ENCODE data around the gene ARPC4. TPM values are rescaled to one million over a fixed set of nuclear protein-coding genes. Genes with fewer than 3 reads are reported as not detected.
"Not testable (repeated sequence)": the region's sequence is repeated elsewhere in the genome, so short reads cannot be mapped to it uniquely, and the experiment has no call there.

ARPC4 gene
- total and polyA plus RNA-seq, 5 donors from 2014 or later = 203 to 384 (median 305) TPM

DNA sequence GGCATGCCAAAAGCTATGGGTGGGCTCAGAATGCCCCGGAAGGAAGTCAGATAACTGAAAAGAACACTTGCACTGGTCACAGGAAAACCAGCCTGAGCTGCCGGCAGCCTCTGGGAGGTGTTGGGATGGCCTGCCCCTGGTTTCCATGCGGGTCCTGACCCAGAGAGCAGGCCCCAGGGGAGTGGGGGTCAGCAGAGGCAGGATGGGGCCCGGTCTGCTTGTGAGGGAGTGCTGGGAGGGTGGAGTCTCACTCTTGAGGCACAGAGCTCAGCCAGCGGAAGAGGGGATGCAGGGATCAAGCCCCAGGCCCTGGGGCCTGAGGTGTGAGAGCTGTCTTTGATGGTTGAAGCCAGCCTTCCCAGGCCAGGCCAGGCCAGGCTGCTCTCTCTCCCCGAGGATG, 53.3 kb downstream of the ARPC4 start:
- Mint-ChIP-seq H3K4me3 (peak overlapping the region in 2 of 4 donors; percentile 19 to 63), H3K4me1 (peaks cover 7 to 37% (median 21%) of the 10 kb centered on the region in 4 donors), H3K36me3 (peaks cover 10% of the 10 kb centered on the region), H3K27me3 (peaks cover 12% of the 10 kb centered on the region), H3K27ac (no peak overlapping the region), H3K9me3 (no peaks in the 10 kb centered on the region)
- Histone ChIP-seq H3K4me1 (ENCODE audit: control insufficient read depth, insufficient read depth, low read length, poor library complexity, severe bottlenecking) (peaks cover 18% of the 10 kb centered on the region), H3K27ac (ENCODE audit: insufficient read depth, low read length, poor library complexity, severe bottlenecking) (no peak overlapping the region), H3K4me3 (ENCODE audit: low read depth, low read length) (no peak overlapping the region), H3K9me3 (ENCODE audit: control insufficient read depth in 2 of 2, low read length in 2 of 2) (no peaks in the 10 kb centered on the region), H3K27me3 (ENCODE audit: control insufficient read depth, insufficient read depth, low read length) (no peaks in the 10 kb centered on the region), H3K36me3 (ENCODE audit: control insufficient read depth, insufficient read depth, low read length) (peaks cover 6% of the 10 kb centered on the region)
- DNase-seq (no peak), ATAC-seq (ENCODE audit: low read depth in 2 of 2) (no peak)

- peaks cover 18% of the 10 kb centered on the region for H3K27me3 Mint-ChIP-seq
- H3K9me3 Mint-ChIP-seq = no peaks in the 10 kb centered on the region
- ATAC-seq (ENCODE audit: low read depth in 2 of 2) = no peak
- H3K4me1 Mint-ChIP-seq = peaks cover 6 to 33% (median 17%) of the 10 kb centered on the region in 4 donors
- no peaks in the 10 kb centered on the region for H3K27me3 ChIP-seq (ENCODE audit: control insufficient read depth, insufficient read depth, low read length)
- no peak overlapping the region for H3K4me3 ChIP-seq (ENCODE audit: low read depth, low read length)
- no peak overlapping the region for H3K27ac Mint-ChIP-seq
- peaks cover 6% of the 10 kb centered on the region for H3K36me3 Mint-ChIP-seq
- H3K9me3 ChIP-seq (ENCODE audit: control insufficient read depth in 2 of 2, low read length in 2 of 2) = no peaks in the 10 kb centered on the region
- no peak overlapping the region for H3K27ac ChIP-seq (ENCODE audit: insufficient read depth, low read length, poor library complexity, severe bottlenecking)
- no peaks in the 10 kb centered on the region for H3K36me3 ChIP-seq (ENCODE audit: control insufficient read depth, insufficient read depth, low read length)
- H3K4me3 Mint-ChIP-seq = no peak overlapping the region
- peaks cover 18% of the 10 kb centered on the region for H3K4me1 ChIP-seq (ENCODE audit: control insufficient read depth, insufficient read depth, low read length, poor library complexity, severe bottlenecking)
- no peak for DNase-seq
Measured at GRCh38 chr3:9846931-9847488, 54.1 kb downstream of the ARPC4 start.

DNA sequence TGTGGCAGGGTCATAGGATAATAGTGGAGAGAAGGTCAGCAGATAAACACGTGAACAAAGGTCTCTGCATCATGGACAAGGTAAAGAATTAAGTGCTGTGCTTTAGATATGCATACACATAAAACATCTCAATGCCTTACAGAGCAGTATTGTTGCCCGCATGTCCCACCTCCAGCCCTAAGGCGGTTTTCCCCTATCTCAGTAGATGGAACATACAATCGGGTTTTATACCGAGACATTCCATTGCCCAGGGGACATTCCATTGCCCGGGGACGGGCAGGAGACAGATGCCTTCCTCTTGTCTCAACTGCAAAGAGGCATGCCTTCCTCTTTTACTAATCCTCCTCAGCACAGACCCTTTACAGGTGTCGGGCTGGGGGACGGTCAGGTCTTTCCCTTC, 55.0 kb downstream of the ARPC4 start:
- not testable (repeated sequence) for ATAC-seq (ENCODE audit: low read depth in 2 of 2); H3K9me3 ChIP-seq (ENCODE audit: control insufficient read depth in 2 of 2, low read length in 2 of 2); H3K27ac Mint-ChIP-seq; H3K9me3 Mint-ChIP-seq; H3K36me3 ChIP-seq (ENCODE audit: control insufficient read depth, insufficient read depth, low read length); H3K36me3 Mint-ChIP-seq; H3K4me3 ChIP-seq (ENCODE audit: low read depth, low read length); DNase-seq; H3K4me3 Mint-ChIP-seq; H3K27me3 ChIP-seq (ENCODE audit: control insufficient read depth, insufficient read depth, low read length); H3K27ac ChIP-seq (ENCODE audit: insufficient read depth, low read length, poor library complexity, severe bottlenecking)
- peaks cover 23% of the 10 kb centered on the region for H3K27me3 Mint-ChIP-seq
- H3K4me1 ChIP-seq (ENCODE audit: control insufficient read depth, insufficient read depth, low read length, poor library complexity, severe bottlenecking) = peaks cover 14% of the 10 kb centered on the region
- H3K4me1 Mint-ChIP-seq = peaks cover 0 to 24% (median 11%) of the 10 kb centered on the region in 4 donors

DNA sequence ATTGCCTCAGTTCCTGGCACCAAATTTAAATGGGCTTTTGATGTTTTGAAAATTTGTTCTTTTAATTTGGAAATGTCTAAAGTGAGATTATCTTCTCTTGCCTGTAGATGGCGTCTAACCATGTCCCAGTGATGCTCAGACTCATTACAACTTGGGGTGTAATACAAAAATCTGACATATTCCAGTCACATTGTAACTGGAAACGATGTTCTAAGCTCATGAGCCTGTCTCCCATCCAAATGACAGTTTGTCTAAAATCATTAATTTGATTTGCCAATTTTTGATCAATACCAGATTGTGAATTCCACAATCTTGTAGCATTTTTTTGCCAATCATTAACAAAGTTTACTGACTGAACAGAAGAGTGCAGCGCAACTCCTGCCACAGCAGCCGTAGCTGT, 56.0 kb downstream of the ARPC4 start:
- H3K36me3 Mint-ChIP-seq; ATAC-seq (ENCODE audit: low read depth in 2 of 2); H3K9me3 Mint-ChIP-seq; H3K9me3 ChIP-seq (ENCODE audit: control insufficient read depth in 2 of 2, low read length in 2 of 2); H3K4me1 ChIP-seq (ENCODE audit: control insufficient read depth, insufficient read depth, low read length, poor library complexity, severe bottlenecking); H3K4me3 ChIP-seq (ENCODE audit: low read depth, low read length); H3K36me3 ChIP-seq (ENCODE audit: control insufficient read depth, insufficient read depth, low read length); H3K27ac Mint-ChIP-seq; H3K27me3 ChIP-seq (ENCODE audit: control insufficient read depth, insufficient read depth, low read length); H3K27ac ChIP-seq (ENCODE audit: insufficient read depth, low read length, poor library complexity, severe bottlenecking): not testable (repeated sequence)
- H3K27me3 Mint-ChIP-seq = peaks cover 23% of the 10 kb centered on the region
- DNase-seq = peak in 2 of 3 donors; percentile 51 to 54
- peaks cover 0 to 25% (median 11%) of the 10 kb centered on the region in 4 donors for H3K4me1 Mint-ChIP-seq
- peak overlapping the region in 2 of 4 donors; percentile 29 to 62 for H3K4me3 Mint-ChIP-seq

DNA sequence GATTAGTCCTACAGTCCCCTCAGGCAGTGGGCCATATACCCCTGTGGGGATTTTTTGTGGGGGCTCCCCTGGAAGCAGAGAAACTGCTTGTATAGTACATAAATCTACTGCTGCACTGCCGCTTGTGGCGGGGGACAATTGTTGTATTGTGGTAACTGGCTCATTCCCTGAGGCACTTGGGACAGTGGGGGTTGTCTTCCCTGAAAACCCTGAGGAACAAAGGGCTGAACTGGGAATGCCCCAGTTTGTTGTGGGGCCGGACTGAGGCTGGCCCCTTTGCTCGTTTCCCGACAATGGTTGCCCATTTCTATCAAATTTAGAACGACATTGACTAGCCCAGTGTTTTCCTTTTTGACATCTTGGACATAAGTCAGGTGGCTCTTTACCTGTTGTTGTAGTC, 58.5 kb downstream of the ARPC4 start:
- not testable (repeated sequence) for ATAC-seq (ENCODE audit: low read depth in 2 of 2); H3K36me3 ChIP-seq (ENCODE audit: control insufficient read depth, insufficient read depth, low read length); H3K4me3 Mint-ChIP-seq; H3K27me3 ChIP-seq (ENCODE audit: control insufficient read depth, insufficient read depth, low read length); H3K9me3 ChIP-seq (ENCODE audit: control insufficient read depth in 2 of 2, low read length in 2 of 2); H3K27ac ChIP-seq (ENCODE audit: insufficient read depth, low read length, poor library complexity, severe bottlenecking); H3K27ac Mint-ChIP-seq; H3K4me1 ChIP-seq (ENCODE audit: control insufficient read depth, insufficient read depth, low read length, poor library complexity, severe bottlenecking); H3K9me3 Mint-ChIP-seq; H3K36me3 Mint-ChIP-seq; DNase-seq; H3K4me3 ChIP-seq (ENCODE audit: low read depth, low read length)
- H3K4me1 Mint-ChIP-seq = peaks cover 2 to 13% (median 5%) of the 10 kb centered on the region in 4 donors
- H3K27me3 Mint-ChIP-seq = peaks cover 23% of the 10 kb centered on the region

DNA sequence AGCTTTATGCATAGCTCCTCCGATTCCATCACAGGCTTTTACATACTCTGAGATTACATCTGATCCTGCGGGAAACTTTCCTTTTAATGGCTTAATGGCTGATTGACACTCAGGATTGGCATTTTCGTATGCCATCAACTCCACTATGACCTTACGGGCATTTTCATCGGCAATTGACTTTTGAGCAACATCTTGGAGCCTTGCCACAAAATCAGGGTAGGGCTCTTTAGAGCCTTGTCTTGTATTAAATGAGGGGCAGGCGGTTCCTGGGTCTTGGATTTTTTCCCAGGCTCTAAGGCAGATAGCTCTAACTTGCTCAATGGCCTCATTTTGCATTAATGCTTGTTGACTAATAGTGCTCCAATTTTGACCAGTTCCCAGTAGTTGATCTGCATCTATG, 59.0 kb downstream of the ARPC4 start:
- peaks cover 2 to 13% (median 5%) of the 10 kb centered on the region in 4 donors for H3K4me1 Mint-ChIP-seq
- H3K27ac Mint-ChIP-seq; H3K36me3 ChIP-seq (ENCODE audit: control insufficient read depth, insufficient read depth, low read length); H3K27ac ChIP-seq (ENCODE audit: insufficient read depth, low read length, poor library complexity, severe bottlenecking); H3K4me3 Mint-ChIP-seq; H3K9me3 ChIP-seq (ENCODE audit: control insufficient read depth in 2 of 2, low read length in 2 of 2); H3K27me3 ChIP-seq (ENCODE audit: control insufficient read depth, insufficient read depth, low read length); H3K9me3 Mint-ChIP-seq; H3K4me3 ChIP-seq (ENCODE audit: low read depth, low read length); H3K36me3 Mint-ChIP-seq; DNase-seq; H3K4me1 ChIP-seq (ENCODE audit: control insufficient read depth, insufficient read depth, low read length, poor library complexity, severe bottlenecking); ATAC-seq (ENCODE audit: low read depth in 2 of 2): not testable (repeated sequence)
- peaks cover 23% of the 10 kb centered on the region for H3K27me3 Mint-ChIP-seq

- peaks cover 23% of the 10 kb centered on the region for H3K27me3 Mint-ChIP-seq
- Histone ChIP-seq H3K27me3 (ENCODE audit: control insufficient read depth, insufficient read depth, low read length) (no peaks in the 10 kb centered on the region), H3K4me3 (ENCODE audit: low read depth, low read length) (no peak overlapping the region), H3K36me3 (ENCODE audit: control insufficient read depth, insufficient read depth, low read length) (no peaks in the 10 kb centered on the region), H3K4me1 (ENCODE audit: control insufficient read depth, insufficient read depth, low read length, poor library complexity, severe bottlenecking) (no peaks in the 10 kb centered on the region), H3K27ac (ENCODE audit: insufficient read depth, low read length, poor library complexity, severe bottlenecking) (no peak overlapping the region), H3K9me3 (ENCODE audit: control insufficient read depth in 2 of 2, low read length in 2 of 2) (no peaks in the 10 kb centered on the region)
- no peak for DNase-seq
- peak overlapping the region in 1 of 4 donors; percentile 66 for H3K4me3 Mint-ChIP-seq
- ATAC-seq (ENCODE audit: low read depth in 2 of 2) = no peak
- peaks cover 2 to 13% (median 5%) of the 10 kb centered on the region in 4 donors for H3K4me1 Mint-ChIP-seq
- H3K27ac Mint-ChIP-seq = no peak overlapping the region
- H3K9me3 Mint-ChIP-seq = no peaks in the 10 kb centered on the region
- H3K36me3 Mint-ChIP-seq = no peaks in the 10 kb centered on the region
Measured at GRCh38 chr3:9852528-9852927, 59.6 kb downstream of the ARPC4 start.

GRCh38 chr3:9854291-9854940, 61.5 kb downstream of the ARPC4 start:
- not testable (repeated sequence) for H3K36me3 ChIP-seq (ENCODE audit: control insufficient read depth, insufficient read depth, low read length); DNase-seq; H3K4me3 Mint-ChIP-seq; H3K9me3 ChIP-seq (ENCODE audit: control insufficient read depth in 2 of 2, low read length in 2 of 2); H3K4me1 Mint-ChIP-seq; H3K9me3 Mint-ChIP-seq; ATAC-seq (ENCODE audit: low read depth in 2 of 2); H3K4me3 ChIP-seq (ENCODE audit: low read depth, low read length); H3K4me1 ChIP-seq (ENCODE audit: control insufficient read depth, insufficient read depth, low read length, poor library complexity, severe bottlenecking); H3K27ac ChIP-seq (ENCODE audit: insufficient read depth, low read length, poor library complexity, severe bottlenecking); H3K36me3 Mint-ChIP-seq; H3K27me3 ChIP-seq (ENCODE audit: control insufficient read depth, insufficient read depth, low read length)
- Mint-ChIP-seq H3K27me3 (peaks cover 16% of the 10 kb centered on the region), H3K27ac (peak overlapping the region in 1 of 3 donors; percentile 51)
